Natural killer cell (primary cell): ENCODE measurements around the gene TAF3. TPM values are rescaled to one million over a fixed set of nuclear protein-coding genes. Genes with fewer than 3 reads are reported as not detected.
A peak's percentile ranks its signal among the peaks of the same experiment; 100 is the strongest.

Source experiments
- ATAC-seq, 3 donors: fragments of 150-1000 bp in 2 of 3; fragments of 200-7000 bp in 1 of 3; cut with Tn5 transposase; 1 replicate in 1 of 3; 2 replicates in 2 of 3; pipeline ENCODE4 v1.10.0; 2021; ENCODE audit warnings: mild to moderate bottlenecking in 2 of 3, moderate library complexity in 2 of 3
- DNase-seq, 2 donors: peaks; one replicate each; pipeline versions ENCODE4 v3.0.0 to v3.0.0-alpha.2; 2013 to 2021; ENCODE audit warnings: mixed read lengths in 1 of 2
- H3K27ac ChIP-seq: one replicate; pipeline ENCODE4 v1.5.1; 2013; ENCODE audit warnings: mild to moderate bottlenecking, low read length
- H3K27me3 ChIP-seq: one replicate; pipeline ENCODE4 v1.6.1; 2013; ENCODE audit warnings: low read length; ENCODE audit not compliant: control insufficient read depth, insufficient read depth
- H3K36me3 ChIP-seq: one replicate; pipeline ENCODE4 v1.6.1; 2013; ENCODE audit warnings: low read length; ENCODE audit not compliant: control insufficient read depth, insufficient read depth
- H3K4me1 ChIP-seq: one replicate; pipeline ENCODE4 v1.6.1; 2013; ENCODE audit warnings: low read length; ENCODE audit not compliant: control insufficient read depth, insufficient read depth
- H3K4me3 ChIP-seq: one replicate; pipeline ENCODE4 v1.5.1; 2013; ENCODE audit warnings: low read length
- H3K9me3 ChIP-seq: one replicate; pipeline ENCODE4 v1.6.1; 2013; ENCODE audit warnings: low read length; ENCODE audit not compliant: control insufficient read depth, insufficient read depth
- H3K27ac Mint-ChIP-seq, 2 donors: one replicate each; pipeline ENCODE4 v1.8.0; 2022; ENCODE audit warnings: mild to moderate bottlenecking in 2 of 2, mixed read lengths in 2 of 2, moderate library complexity in 1 of 2
- H3K27me3 Mint-ChIP-seq, 2 donors: one replicate each; pipeline ENCODE4 v1.8.0; 2022; ENCODE audit warnings: low read depth in 2 of 2, mixed read lengths in 2 of 2
- H3K36me3 Mint-ChIP-seq: one replicate; pipeline ENCODE4 v1.8.0; 2022; ENCODE audit warnings: mixed read lengths
- H3K4me1 Mint-ChIP-seq, 2 donors: one replicate each; pipeline ENCODE4 v1.8.0; 2022; ENCODE audit warnings: mixed read lengths in 2 of 2
- H3K4me3 Mint-ChIP-seq: one replicate; pipeline ENCODE4 v1.8.0; 2022; ENCODE audit warnings: mild to moderate bottlenecking, moderate library complexity, mixed read lengths
- H3K9me3 Mint-ChIP-seq, 2 donors: one replicate each; pipeline ENCODE4 v1.8.0; 2022; ENCODE audit warnings: mixed read lengths in 2 of 2
- WGBS: methylation state at CpG from one replicate; pipeline ENCODE4 v1.1.7; 2013; ENCODE audit warnings: missing lambda C conversion rate; ENCODE audit not compliant: insufficient coverage; 5-methylcytosine and 5-hydroxymethylcytosine counted together
- intact Hi-C: fragments of 100-400 bp; cut with micrococcal nuclease; formaldehyde crosslinking; loops from one replicate; pipeline ENCODE4 v1.14.2; 2022
- total RNA-seq, 4 donors: library from RNA; stranded (reverse); fragments of 120-200 nt in 1 of 4; gene quantifications; one replicate each; pipeline versions ENCODE4 v1.2.3 to v1.2.4, GENCODE V29; 2013 to 2022
- TF ChIP-seq, protein P1 (sequence below): fragments of 200-600 bp; IDR thresholded peaks from one replicate; pipeline ENCODE4 v1.8.0; 2022; ENCODE audit warnings: antibody characterized with exemption

Gene TAF3
- total RNA-seq, 3 donors from 2014 or later (not counting 1 experiment from before 2014, with no cell fraction given), result 14.5 to 17.0 (median 15.6) TPM

GRCh38 chr10:7802606-7803005, 15.7 kb upstream of the TAF3 start:
- H3K9me3 ChIP-seq, result no peaks in the 10 kb centered on the region
- H3K27ac ChIP-seq, result no peak overlapping the region
- Mint-ChIP-seq H3K27me3 (no peaks in the 10 kb centered on the region), H3K4me1 (peaks cover 0 to 9% of the 10 kb centered on the region in 2 donors), H3K36me3 (peaks cover 22% of the 10 kb centered on the region), H3K9me3 (no peaks in the 10 kb centered on the region), H3K27ac (no peak overlapping the region), H3K4me3 (no peak overlapping the region)
- intact Hi-C loops, result no loop called here
- TF ChIP-seq, protein P1, sequence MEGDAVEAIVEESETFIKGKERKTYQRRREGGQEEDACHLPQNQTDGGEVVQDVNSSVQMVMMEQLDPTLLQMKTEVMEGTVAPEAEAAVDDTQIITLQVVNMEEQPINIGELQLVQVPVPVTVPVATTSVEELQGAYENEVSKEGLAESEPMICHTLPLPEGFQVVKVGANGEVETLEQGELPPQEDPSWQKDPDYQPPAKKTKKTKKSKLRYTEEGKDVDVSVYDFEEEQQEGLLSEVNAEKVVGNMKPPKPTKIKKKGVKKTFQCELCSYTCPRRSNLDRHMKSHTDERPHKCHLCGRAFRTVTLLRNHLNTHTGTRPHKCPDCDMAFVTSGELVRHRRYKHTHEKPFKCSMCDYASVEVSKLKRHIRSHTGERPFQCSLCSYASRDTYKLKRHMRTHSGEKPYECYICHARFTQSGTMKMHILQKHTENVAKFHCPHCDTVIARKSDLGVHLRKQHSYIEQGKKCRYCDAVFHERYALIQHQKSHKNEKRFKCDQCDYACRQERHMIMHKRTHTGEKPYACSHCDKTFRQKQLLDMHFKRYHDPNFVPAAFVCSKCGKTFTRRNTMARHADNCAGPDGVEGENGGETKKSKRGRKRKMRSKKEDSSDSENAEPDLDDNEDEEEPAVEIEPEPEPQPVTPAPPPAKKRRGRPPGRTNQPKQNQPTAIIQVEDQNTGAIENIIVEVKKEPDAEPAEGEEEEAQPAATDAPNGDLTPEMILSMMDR, result no peak
- peaks cover 83% of the 10 kb centered on the region for H3K36me3 ChIP-seq
- H3K4me3 ChIP-seq, result no peak overlapping the region
- ATAC-seq (no peak), DNase-seq (no peak)
- WGBS, result 96% methylated on average over 4 of the region's 4 CpGs
- no peaks in the 10 kb centered on the region for H3K27me3 ChIP-seq
- no peaks in the 10 kb centered on the region for H3K4me1 ChIP-seq

DNA sequence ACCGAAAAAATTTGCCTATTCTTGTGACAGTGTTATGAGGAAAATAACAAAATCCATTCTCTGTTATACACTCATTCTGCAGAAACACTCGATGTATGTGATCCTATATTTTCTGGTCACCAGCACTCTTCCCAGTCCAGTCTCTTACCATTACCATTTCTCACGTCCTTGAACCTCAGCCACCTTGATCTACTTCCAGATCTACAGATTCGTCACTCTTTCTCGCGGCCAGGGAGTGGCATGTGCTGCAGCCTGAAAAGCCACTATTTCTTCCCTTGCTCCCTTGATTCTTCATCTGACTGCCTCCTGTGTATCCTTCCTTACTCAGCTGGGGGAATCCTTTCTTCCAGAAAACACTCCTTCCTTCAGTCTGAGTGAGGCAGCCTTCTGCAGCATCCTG, 14.1 kb upstream of the TAF3 start:
- no peak overlapping the region for H3K4me3 ChIP-seq
- no peak overlapping the region for H3K27ac ChIP-seq
- H3K9me3 ChIP-seq, result no peaks in the 10 kb centered on the region
- H3K4me1 ChIP-seq, result no peaks in the 10 kb centered on the region
- WGBS, result 98% methylated on average over 6 of the region's 6 CpGs
- Mint-ChIP-seq H3K4me3 (no peak overlapping the region), H3K27me3 (no peaks in the 10 kb centered on the region), H3K9me3 (no peaks in the 10 kb centered on the region), H3K36me3 (peaks cover 17% of the 10 kb centered on the region), H3K27ac (no peak overlapping the region), H3K4me1 (peaks cover 0 to 9% of the 10 kb centered on the region in 2 donors)
- H3K27me3 ChIP-seq, result no peaks in the 10 kb centered on the region
- ATAC-seq (no peak), DNase-seq (no peak)
- TF ChIP-seq, protein P1, result no peak
- intact Hi-C loops, result no loop called here
- H3K36me3 ChIP-seq, result peaks cover 76% of the 10 kb centered on the region

DNA sequence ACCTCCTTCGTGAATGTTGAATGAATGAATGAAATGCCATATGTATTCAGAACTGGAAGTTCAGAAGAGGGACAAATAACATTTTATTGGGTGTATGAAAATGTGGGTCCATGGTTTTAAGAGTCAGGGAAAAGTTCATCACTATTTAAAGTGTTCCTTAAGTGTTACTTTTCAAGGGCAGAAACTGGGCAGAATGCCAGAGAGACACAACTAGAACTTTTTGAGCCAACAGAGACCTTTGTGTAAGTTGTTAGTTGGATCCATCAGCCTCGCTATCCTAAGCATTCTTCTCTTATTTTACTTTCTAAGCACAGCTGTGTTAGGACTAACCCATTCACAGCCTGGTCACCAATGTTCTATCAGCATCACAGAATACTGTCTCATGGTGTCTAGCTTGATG, 13.6 kb upstream of the TAF3 start:
- H3K4me3 Mint-ChIP-seq, result no peak overlapping the region
- no peak overlapping the region for H3K27ac Mint-ChIP-seq
- WGBS, result 50% methylated on average over 2 of the region's 2 CpGs
- ATAC-seq (no peak), DNase-seq (no peak)
- TF ChIP-seq, protein P1, result no peak
- Histone ChIP-seq H3K27ac (no peak overlapping the region), H3K4me1 (no peaks in the 10 kb centered on the region), H3K27me3 (no peaks in the 10 kb centered on the region), H3K9me3 (no peaks in the 10 kb centered on the region), H3K4me3 (no peak overlapping the region), H3K36me3 (peaks cover 71% of the 10 kb centered on the region)
- no peaks in the 10 kb centered on the region for H3K9me3 Mint-ChIP-seq
- peaks cover 17% of the 10 kb centered on the region for H3K36me3 Mint-ChIP-seq
- H3K4me1 Mint-ChIP-seq, result peaks cover 0 to 9% of the 10 kb centered on the region in 2 donors
- intact Hi-C loops, result no loop called here
- H3K27me3 Mint-ChIP-seq, result no peaks in the 10 kb centered on the region

- no peak overlapping the region for H3K4me3 Mint-ChIP-seq
- H3K27ac ChIP-seq, result no peak overlapping the region
- intact Hi-C loops, result no loop called here
- DNase-seq (no peak), ATAC-seq (no peak)
- no peaks in the 10 kb centered on the region for H3K27me3 ChIP-seq
- H3K27ac Mint-ChIP-seq, result peak overlapping the region in 1 of 2 donors; percentile 18
- H3K36me3 Mint-ChIP-seq, result peaks cover 13% of the 10 kb centered on the region
- H3K36me3 ChIP-seq, result peaks cover 35% of the 10 kb centered on the region
- WGBS, result 98% methylated on average over 3 of the region's 4 CpGs
- no peaks in the 10 kb centered on the region for H3K9me3 ChIP-seq
- H3K4me1 ChIP-seq, result no peaks in the 10 kb centered on the region
- TF ChIP-seq, protein P1, result no peak
- H3K4me1 Mint-ChIP-seq, result peaks cover 0 to 8% of the 10 kb centered on the region in 2 donors
- H3K9me3 Mint-ChIP-seq, result no peaks in the 10 kb centered on the region
- H3K27me3 Mint-ChIP-seq, result no peaks in the 10 kb centered on the region
- no peak overlapping the region for H3K4me3 ChIP-seq
These were observed 9.5 kb upstream of the TAF3 start for GRCh38 chr10:7808686-7809267.
